ENCODE measurements around the gene PKIB.

- TF ChIP-seq CTCF (IDR thresholded peaks at IDR 0.05; ENCODE audit: extremely low read depth in 1 of 2, insufficient read depth in 1 of 2, low read depth in 1 of 2, low read length in 2 of 2) (no peak), POLR2AphosphoS5 (IDR thresholded peaks at IDR 0.05; ENCODE audit: insufficient read depth, low read depth, low read length) (no peak), POLR2A (IDR thresholded peaks at IDR 0.05; ENCODE audit: low read depth, low read length) (no peak), EZH2 (IDR thresholded peaks at IDR 0.05; ENCODE audit: borderline replicate concordance, low read depth, low read length, severe bottlenecking) (no peak), GATA2 (IDR thresholded peaks at IDR 0.05; ENCODE audit: insufficient read depth, insufficient read length, low read depth, low read length) (no peak), JUN (IDR thresholded peaks at IDR 0.05; ENCODE audit: borderline replicate concordance, insufficient read depth, insufficient read length, low read depth) (no peak)
Observed at GRCh38 chr6:122696853-122697252, 86.6 kb downstream of the PKIB start.

Measured in endothelial cell of umbilical vein (primary cell).